KMS-11 (cell line): ENCODE measurements around the gene MYPOP.

ENCODE experiments used
- H2AFZ ChIP-seq: fragments of 200-600 bp; sonication (generic); 2 replicates; pipeline ENCODE4 v1.6.1; 2016; ENCODE audit warnings: antibody characterized with exemption, mixed run types, low read depth
- H3K27ac ChIP-seq: fragments of 200-600 bp; sonication (generic); 2 replicates; pipeline ENCODE4 v1.6.1; 2016; ENCODE audit warnings: mild to moderate bottlenecking, mixed run types
- H3K27me3 ChIP-seq: fragments of 200-600 bp; sonication (generic); 2 replicates; pipeline ENCODE4 v1.6.1; 2017; ENCODE audit warnings: mild to moderate bottlenecking, low read depth, mixed run types, moderate library complexity; ENCODE audit not compliant: insufficient read depth
- H3K36me3 ChIP-seq: fragments of 200-600 bp; sonication (generic); 2 replicates; pipeline ENCODE4 v1.6.1; 2017; ENCODE audit warnings: mild to moderate bottlenecking, mixed run types; ENCODE audit not compliant: insufficient read depth
- H3K4me1 ChIP-seq: fragments of 200-600 bp; sonication (generic); 2 replicates; pipeline ENCODE4 v1.6.1; 2016; ENCODE audit warnings: mild to moderate bottlenecking, low read depth, mixed run types; ENCODE audit not compliant: poor library complexity, severe bottlenecking
- H3K4me2 ChIP-seq: fragments of 200-600 bp; sonication (generic); 2 replicates; pipeline ENCODE4 v1.7.0; 2016; ENCODE audit warnings: mild to moderate bottlenecking, mixed run types
- H3K4me3 ChIP-seq: fragments of 200-600 bp; sonication (generic); IDR thresholded peaks from 2 replicates; pipeline ENCODE4 v1.6.1; 2017; ENCODE audit warnings: low read depth, low read length, mixed read lengths; ENCODE audit not compliant: insufficient read depth
- H3K79me2 ChIP-seq: fragments of 200-600 bp; sonication (generic); 2 replicates; pipeline ENCODE4 v1.6.1; 2016; ENCODE audit warnings: low read depth, mixed run types; ENCODE audit not compliant: insufficient read depth
- H3K9ac ChIP-seq: fragments of 200-600 bp; sonication (generic); 2 replicates; pipeline ENCODE4 v1.6.1; 2016; ENCODE audit warnings: mild to moderate bottlenecking, mixed run types
- H4K20me1 ChIP-seq: fragments of 200-600 bp; sonication (generic); 2 replicates; pipeline ENCODE4 v1.6.1; 2016; ENCODE audit warnings: mild to moderate bottlenecking, mixed run types; ENCODE audit not compliant: insufficient read depth
- CTCF ChIP-seq: fragments of 200-600 bp; sonication (generic); conservative IDR thresholded peaks from 2 replicates; pipeline ENCODE4 v1.6.1; 2017; ENCODE audit warnings: low read depth, mild to moderate bottlenecking, antibody characterized with exemption, low read length, moderate library complexity, mixed read lengths

The MYPOP gene

GRCh38 chr19:45862564-45863334, 39.7 kb downstream of the MYPOP start, which contains the start of gene SYMPK:
Gene SYMPK, minus strand, starts transcription at chr19:45863147. Its CDS starts 8,652 bp downstream, at chr19:45854495.
- H2AFZ ChIP-seq, result peak within 1 kb of the TSS; percentile 98
- peak within 1 kb of the TSS; percentile 86 for H3K9ac ChIP-seq
- peaks cover 21% of the 10 kb centered on the region for H3K4me1 ChIP-seq
- H3K4me2 ChIP-seq, result peak within 1 kb of the TSS; percentile 81
- H3K27me3 ChIP-seq, result peaks cover 41% of the 10 kb centered on the region
- H3K79me2 ChIP-seq, result peaks cover 36% of the 10 kb centered on the region; the same call in 1 of the 2 replicates
- no peak for TF ChIP-seq CTCF
- H3K36me3 ChIP-seq, result no peaks in the 10 kb centered on the region; the same call in 1 of the 2 replicates
- no peak within 1 kb of the TSS for H3K4me3 ChIP-seq
- H3K27ac ChIP-seq, result peak within 1 kb of the TSS; percentile 62
- no peaks in the 10 kb centered on the region for H4K20me1 ChIP-seq

DNA sequence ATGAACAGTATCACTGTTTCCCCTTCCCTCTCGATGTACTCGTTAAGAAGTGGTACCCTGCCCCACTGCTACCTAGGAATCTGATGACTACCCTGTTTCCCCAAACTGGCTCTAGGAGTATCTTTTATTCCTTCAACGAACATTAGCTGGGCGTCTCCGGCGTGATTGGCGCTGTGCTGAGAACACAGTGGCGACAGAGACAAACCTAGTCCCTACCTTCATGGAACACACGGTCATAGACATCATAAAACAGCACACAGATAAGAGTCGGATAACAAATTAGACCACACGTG, 40.2 kb downstream of the MYPOP start:
- Histone ChIP-seq H3K4me1 (peaks cover 21% of the 10 kb centered on the region), H3K36me3 (no peaks in the 10 kb centered on the region; the same call in 1 of the 2 replicates), H3K9ac (peak overlapping the region; percentile 86), H3K27me3 (peaks cover 39% of the 10 kb centered on the region), H3K4me2 (peak overlapping the region; percentile 74), H2AFZ (peak overlapping the region; percentile 54), H3K27ac (peak overlapping the region; percentile 62), H3K4me3 (no peak overlapping the region), H4K20me1 (no peaks in the 10 kb centered on the region), H3K79me2 (peaks cover 36% of the 10 kb centered on the region; the same call in 1 of the 2 replicates)
- no peak for TF ChIP-seq CTCF

- H4K20me1 ChIP-seq, result no peaks in the 10 kb centered on the region
- no peak overlapping the region for H3K27ac ChIP-seq
- TF ChIP-seq CTCF, result no peak
These were observed 41.8 kb downstream of the MYPOP start for GRCh38 chr19:45860359-45861259.

GRCh38 chr19:45854167-45854778, 48.1 kb downstream of the MYPOP start:
- no peak overlapping the region for H3K4me3 ChIP-seq
- H3K9ac ChIP-seq, result no peak overlapping the region
- peaks cover 5% of the 10 kb centered on the region; the same call in 1 of the 2 replicates for H3K79me2 ChIP-seq
- no peak for TF ChIP-seq CTCF
- no peak overlapping the region for H2AFZ ChIP-seq
- H4K20me1 ChIP-seq, result peaks cover 4% of the 10 kb centered on the region; the same call in 1 of the 2 replicates
- H3K27ac ChIP-seq, result no peak overlapping the region
- H3K4me2 ChIP-seq, result no peak overlapping the region
- no peaks in the 10 kb centered on the region for H3K4me1 ChIP-seq
- H3K36me3 ChIP-seq, result no peaks in the 10 kb centered on the region; the same call in 1 of the 2 replicates
- no peaks in the 10 kb centered on the region for H3K27me3 ChIP-seq

More at GRCh38 chr19:45860359-45861259, 41.8 kb downstream of the MYPOP start:
- Histone ChIP-seq H3K4me1 (peaks cover 21% of the 10 kb centered on the region), H3K36me3 (no peaks in the 10 kb centered on the region; the same call in 1 of the 2 replicates), H3K4me2 (peak overlapping the region; percentile 74; the same call in 1 of the 2 replicates), H3K27me3 (peaks cover 23% of the 10 kb centered on the region), H3K79me2 (peaks cover 36% of the 10 kb centered on the region; the same call in 1 of the 2 replicates), H2AFZ (no peak overlapping the region), H3K9ac (no peak overlapping the region), H3K4me3 (no peak overlapping the region)
